ENCODE data around the gene COX14.
"Not testable (repeated sequence)": the region's sequence is repeated elsewhere in the genome, so short reads cannot be mapped to it uniquely, and the experiment has no call there.

Gene COX14

DNA sequence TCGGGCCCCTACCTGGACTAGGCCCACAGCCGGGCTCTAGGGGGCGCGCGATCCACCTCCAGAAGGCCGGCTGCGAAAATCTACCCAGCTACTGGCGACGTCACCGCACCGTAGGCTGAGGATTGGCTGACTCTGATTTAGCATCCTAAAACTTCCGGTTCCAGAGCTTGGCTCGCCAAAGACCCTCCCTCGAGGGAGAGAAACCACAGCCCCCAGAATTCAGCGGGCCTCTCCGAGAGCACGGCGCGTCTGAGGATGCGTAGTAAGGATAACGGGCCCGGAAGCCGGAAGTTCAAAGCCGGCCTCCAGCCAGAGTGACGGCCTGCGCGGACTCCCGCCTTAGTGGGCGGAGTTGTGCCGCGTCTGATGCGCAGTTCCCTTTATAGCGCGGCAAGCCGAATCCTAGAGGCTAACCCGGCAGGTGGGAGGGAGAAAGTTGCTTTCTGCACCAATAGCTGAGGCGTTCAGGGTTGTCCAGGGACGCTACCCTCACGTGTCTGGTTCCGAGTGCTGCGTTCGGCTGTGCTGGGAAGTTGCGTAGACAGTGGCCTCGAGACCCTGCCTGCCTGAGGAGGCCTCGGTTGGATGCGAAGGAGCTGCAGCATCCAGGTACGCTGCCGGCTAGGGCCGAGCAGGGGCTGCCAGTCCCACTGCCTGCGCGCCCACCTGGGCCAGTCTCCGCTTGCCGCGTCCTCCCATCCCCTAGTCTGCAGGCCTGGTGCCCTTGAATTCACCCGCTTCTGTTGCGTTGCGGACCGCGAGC is at the start of gene COX14:
COX14 (plus strand) TSS at position 544 of the 763 bp plus-strand sequence. CDS start 7,808 bp downstream, outside the sequence.
- peak; percentile 99 for DNase-seq (ENCODE audit: low read depth)

DNA sequence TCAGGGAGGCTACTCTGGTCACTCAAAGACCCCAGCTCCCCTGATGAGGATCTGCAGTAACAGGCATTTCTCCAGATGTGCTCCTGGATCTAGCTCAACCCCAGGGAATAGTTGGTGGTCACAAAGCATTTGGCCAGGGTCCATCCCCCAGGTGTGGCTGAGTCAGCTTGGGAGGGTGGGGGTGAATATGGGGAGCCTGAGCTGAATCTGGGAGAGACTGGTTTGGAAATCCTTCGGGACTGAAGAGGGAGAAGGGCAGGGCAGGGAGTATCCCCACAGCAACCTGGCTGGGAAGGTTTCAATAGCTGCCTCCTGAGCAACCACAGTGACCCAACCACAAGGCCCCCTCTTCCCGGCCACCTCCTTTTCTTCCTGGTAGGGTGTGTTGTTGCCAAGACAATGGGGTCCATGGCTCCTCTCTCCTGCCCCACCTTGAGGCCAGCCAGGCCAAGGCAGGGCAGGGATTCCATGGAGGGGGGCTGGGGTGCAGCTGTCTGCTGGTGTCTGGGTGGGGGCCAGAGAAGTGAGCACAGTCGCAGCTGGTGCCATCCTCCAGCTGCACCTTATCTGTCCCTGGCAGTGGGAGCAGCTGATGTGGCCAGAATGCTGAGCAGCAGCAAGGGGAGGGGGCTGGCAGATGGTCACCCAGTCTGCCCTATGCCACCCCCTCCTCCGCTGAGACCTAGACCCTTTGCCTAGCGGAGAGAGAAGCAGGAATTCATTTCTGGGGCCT is 49.1 kb upstream of the COX14 start:
- no peak for DNase-seq (ENCODE audit: low read depth)

DNA sequence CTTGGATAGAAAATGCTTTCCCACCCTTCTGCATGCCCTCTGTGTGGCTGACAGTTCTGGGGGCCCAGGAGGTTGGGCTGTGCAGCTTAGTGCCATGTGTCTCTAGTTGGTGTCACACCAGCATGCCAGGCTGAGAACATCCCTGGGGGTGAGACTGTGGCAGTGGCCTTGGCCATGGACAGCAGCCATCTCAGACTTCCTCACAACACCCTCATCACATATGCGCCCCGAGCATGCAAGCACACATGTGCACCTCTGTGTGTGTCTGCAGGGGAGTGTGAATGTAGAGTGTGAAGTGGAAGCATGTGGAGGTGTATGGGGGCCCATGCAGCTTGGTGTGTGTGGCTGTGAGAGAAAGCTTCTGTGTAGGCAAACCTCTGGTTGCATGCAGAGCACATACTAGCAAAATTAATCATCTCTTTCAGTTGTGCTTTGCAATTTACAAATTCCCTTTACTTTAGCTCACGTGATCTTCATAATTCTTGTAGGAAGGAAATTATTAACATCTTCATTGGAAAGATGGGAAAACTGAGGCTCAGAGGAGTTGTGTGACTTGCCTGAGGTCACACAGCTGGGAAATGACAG is 46.2 kb upstream of the COX14 start:
- DNase-seq (ENCODE audit: low read depth), result no peak

DNA sequence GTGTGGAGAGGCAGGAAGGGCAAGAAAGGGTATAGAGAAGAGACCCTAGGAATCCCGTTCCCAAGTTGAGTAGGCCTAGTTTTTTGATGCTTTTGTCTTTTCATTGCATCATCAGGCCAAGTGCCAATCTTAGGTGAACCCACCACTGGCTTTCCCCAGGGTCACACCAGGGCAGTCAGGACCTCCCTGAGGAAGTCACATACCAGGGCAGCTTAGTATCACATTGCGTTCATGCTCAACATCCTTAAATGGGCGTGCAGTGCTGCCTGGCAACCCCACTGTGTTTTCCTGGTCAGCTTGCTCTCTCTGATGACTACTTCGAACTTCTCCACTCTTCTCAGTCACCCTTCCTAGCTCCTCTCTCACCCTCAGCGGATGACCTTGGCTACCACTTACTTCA is 45.6 kb upstream of the COX14 start:
- DNase-seq (ENCODE audit: low read depth), result no peak

DNA sequence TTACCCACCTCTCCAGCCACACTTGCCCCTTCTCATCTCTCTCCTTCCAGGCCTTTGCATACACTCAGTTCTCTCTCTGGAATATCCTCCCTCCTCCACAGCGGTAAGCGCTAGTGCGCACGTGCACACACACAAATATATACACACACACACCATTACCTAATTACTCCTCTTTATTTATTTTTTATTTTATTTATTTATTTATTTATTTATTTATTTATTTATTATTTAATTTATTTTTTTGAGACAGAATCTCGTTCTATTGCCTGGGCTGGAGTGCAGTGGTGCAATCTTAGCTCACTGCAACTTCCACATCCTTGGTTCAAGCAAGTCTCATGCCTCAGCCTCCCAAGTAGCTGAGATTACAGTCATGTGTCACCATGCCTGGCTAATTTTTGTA is 43.0 kb upstream of the COX14 start:
- no peak for DNase-seq (ENCODE audit: low read depth)

DNA sequence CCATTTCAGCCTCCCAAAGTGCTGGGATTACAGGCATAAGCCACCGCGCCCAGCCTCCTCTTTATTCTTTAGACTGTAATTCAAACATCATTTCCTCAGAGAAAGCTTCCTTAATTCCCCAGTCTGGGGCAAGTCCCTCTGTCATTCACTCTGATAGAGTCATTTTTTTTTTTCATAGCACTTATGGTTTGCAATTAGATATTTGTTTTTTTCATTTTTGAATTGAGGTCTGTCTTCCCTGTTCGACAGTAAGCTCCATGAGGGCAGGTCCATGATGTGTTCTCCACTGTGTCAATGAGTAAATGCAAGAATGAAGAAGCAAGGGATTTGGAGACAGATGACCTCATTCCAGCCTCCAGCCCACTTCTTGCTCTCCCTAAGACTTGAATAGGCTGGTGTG is 42.5 kb upstream of the COX14 start:
- DNase-seq (ENCODE audit: low read depth), result no peak

DNA sequence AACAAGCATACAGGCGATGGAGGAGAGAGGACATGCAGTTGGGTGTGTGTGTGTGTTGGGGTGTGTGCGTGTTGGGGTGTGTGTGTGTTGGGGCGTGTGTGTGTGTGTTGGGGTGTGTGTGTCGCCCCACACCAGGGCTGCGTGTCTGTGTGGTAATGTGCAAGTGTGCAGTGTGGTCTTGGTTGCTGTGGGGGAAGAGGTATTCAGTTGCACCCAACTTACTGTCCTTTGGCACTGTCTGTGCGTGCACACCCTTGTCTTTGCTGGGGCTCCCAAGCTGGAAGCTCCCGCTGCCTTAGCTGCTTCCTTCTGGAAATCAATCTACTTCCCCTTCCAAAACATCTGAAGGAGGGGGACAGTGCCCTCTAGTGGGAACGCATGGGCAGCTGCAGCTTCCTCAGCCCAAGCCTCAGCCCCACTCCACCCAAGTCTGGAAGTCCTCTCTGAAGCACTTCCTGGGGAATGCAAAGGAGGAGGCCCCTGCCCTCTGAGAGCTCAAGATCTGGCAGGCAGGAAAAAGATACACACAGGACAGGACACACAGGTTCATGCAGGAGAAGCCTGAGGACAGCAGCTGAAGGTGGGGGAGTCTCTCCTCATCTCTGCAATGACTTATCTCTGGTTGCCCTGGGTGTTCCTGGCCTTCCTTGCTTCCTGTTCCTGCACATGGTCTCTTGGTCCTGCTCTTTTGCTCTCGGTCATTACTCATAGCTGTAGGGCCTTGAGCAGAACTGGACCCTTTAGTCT is 41.5 kb upstream of the COX14 start:
- peak; percentile 62 for DNase-seq (ENCODE audit: low read depth)

DNA sequence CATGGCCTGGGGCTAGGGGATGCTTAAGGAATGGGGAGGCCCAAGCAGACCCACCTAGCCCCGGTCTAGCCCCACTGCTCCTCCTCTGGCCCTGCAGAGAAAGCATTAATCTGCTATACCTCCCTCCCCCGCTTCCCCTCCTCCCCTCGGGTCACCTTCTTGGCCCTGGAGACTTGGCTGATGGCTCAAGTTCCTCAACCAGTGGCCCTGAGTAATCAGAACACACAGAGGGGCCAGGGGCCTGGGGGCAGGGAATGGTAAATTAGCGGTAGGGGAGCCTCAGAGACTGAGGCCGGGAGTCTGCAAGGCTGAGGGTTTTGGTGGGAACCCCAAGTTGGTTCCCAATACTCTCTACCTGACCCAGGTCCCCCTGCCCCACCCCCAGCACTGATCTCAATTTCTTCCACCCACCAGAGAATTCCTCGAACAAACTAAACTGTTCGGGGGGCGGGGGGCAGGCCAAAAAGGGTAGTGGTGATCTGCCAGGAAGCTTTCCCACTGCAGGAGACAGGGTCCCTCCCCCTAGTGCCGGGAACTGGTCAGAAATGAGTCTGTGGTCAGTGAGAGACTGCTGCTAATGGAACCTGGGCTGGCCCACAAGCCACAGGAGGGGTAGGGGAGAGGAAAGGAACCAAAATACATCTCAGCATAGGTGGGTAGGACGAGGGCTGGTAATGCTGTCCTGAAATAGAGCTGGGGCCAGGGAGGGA is 39.7 kb upstream of the COX14 start:
- no peak for DNase-seq (ENCODE audit: low read depth)

DNA sequence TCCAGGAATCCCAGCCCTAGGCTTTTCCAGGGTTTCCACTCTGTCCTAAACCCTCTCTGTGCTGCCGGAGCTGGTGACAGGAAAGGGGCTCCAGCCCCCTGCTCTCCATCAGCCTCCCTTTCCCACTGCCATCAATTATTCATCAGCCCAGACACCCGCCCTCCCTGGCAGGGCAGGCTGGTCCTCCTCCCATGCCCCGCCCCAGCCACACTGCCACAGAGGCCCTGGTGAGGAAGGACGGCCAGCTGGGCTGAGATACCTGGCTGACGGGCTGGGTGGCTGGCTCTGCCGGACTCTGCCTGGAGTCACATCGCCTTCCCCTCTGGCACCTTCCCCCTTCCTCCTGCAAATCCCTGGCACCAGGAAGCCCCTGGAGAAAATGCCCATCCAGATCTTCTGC is 38.8 kb upstream of the COX14 start:
- no peak for DNase-seq (ENCODE audit: low read depth)

DNA sequence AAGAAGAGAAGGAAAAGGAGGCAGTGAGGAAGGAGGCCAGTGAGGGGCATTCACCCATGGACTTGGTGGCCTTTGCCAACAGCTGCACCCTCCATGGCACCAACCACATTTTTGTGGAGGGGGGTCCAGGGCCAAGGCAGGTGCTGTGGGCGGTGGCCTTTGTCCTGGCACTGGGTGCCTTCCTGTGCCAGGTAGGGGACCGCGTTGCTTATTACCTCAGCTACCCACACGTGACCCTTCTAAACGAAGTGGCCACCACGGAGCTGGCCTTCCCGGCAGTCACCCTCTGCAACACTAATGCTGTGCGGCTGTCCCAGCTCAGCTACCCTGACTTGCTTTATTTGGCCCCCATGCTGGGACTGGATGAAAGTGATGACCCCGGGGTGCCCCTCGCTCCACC is 38.3 kb upstream of the COX14 start:
- DNase-seq (ENCODE audit: low read depth), result no peak

DNA sequence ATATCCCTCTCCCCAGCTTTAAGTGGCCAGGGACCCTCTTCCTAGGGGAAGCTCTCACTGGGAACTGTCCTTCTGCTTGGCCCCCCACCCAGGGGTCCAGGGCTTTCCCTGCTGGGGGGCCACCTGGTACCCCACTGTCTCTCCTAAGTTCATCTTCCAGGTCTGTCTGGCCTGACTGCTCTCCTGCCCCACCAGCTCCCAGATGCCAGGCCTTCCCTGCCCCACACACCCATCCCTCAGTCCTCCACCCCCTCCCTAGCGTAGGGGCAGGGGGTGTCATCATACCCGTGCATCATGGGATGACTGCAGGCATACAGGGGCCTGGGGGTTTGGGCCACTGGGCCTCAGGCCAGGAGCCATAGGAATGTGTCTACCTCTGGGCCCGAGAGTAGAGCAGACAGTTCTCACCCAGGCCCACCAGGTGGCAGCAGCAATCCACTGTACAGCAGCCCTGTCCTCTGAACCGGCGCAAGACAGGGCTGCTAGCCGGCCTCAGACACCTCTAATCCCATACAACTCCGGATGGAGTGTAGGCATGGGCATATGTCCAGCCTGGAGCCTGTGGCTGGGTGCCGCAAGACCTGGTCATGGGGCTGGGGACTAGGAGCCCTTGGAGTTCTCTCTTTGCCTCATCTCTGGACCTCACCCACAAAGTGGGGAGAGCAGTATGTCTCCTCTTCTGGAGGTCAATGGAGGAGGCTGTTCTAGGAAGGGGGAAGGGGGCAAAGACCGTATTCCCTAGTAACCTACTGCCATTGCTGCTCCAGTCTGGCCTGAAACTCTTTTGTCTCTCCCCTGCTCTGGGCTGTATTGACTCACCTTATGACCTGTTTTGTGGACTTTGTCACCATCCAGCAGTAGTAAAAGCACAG is 36.9 kb upstream of the COX14 start:
- DNase-seq (ENCODE audit: low read depth), result peak; percentile 72

DNA sequence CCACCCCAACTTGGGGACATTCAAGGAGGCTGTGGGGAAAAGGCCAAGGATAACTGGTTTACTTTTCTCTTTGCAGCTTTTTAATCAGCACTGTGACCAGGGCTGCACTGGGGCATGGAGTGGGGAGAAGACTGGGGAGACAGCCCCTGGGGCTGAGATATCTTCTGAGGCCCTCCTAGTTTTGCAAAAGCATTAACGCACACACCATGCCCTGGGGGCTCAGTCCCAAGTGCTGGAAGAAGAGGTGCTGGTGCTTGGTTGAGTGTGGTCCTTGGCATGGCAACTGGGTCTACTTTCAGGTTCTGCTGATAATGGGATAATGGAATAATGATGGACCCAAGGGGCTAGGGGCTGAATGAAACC is 36.2 kb upstream of the COX14 start:
- no peak for DNase-seq (ENCODE audit: low read depth)

DNA sequence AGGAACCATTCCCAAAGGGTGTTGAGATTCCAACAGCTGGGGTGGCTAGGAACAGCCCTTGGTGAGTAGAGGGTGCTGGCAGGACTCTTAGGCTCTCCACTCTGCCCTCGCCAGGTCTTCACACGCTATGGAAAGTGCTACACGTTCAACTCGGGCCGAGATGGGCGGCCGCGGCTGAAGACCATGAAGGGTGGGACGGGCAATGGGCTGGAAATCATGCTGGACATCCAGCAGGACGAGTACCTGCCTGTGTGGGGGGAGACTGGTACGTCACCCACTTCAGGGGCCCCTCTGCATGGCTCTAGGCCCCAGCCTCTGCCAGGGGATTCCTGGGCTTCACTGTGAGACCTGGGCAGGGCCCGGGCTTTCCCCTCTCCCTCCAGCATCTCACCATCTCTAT is 34.9 kb upstream of the COX14 start:
- no peak for DNase-seq (ENCODE audit: low read depth)

DNA sequence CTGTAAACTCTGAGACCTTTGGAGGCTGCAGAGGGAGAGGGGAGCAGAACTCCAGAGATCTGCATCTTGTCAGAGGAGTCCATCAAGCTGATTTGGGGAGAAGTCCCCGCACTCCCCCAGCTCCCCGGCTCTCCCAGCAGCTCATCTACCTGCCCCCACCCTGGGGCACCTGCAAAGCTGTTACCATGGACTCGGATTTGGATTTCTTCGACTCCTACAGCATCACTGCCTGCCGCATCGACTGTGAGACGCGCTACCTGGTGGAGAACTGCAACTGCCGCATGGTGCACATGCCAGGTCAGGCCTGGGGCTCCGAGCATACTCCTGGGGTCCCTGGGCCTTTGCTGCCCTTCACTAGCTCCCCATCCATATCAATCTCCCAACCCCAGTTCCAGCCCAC is 33.8 kb upstream of the COX14 start:
- DNase-seq (ENCODE audit: low read depth), result no peak

DNA sequence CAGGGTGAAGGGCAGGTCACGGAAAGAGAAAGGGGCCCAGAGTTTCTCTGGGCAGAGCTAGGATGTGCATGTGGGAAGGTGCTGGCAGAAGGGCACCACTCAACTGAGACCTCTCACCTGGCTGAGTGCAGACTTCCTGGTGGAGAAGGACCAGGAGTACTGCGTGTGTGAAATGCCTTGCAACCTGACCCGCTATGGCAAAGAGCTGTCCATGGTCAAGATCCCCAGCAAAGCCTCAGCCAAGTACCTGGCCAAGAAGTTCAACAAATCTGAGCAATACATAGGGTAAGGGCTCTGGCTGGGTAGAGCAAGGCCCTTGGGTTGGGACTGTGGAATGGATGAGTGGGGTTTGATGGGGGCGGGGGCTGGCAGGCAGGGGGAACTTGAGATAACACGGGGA is 32.3 kb upstream of the COX14 start:
- no peak for DNase-seq (ENCODE audit: low read depth)

DNA sequence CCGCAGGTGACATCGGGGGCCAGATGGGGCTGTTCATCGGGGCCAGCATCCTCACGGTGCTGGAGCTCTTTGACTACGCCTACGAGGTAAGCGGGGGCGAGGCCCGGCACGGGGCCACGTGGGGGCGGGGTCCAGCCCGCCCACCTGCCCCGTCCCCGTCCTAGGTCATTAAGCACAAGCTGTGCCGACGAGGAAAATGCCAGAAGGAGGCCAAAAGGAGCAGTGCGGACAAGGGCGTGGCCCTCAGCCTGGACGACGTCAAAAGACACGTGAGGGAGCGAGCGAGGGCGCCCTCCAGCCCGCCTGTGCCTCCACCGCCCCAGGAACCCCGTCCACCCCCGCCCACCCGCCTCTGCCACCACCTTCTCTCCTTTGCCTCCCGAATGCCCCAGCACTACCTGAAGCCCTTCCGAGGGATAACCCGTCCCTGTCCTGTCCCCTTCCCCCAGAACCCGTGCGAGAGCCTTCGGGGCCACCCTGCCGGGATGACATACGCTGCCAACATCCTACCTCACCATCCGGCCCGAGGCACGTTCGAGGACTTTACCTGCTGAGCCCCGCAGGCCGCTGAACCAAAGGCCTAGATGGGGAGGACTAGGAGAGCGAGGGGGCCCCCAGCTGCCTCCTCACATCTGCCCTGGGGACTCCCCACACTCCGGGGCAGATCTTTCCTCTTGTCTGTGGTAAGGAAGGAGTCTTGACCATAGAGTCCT is 30.8 kb upstream of the COX14 start:
- DNase-seq (ENCODE audit: low read depth), result no peak

DNA sequence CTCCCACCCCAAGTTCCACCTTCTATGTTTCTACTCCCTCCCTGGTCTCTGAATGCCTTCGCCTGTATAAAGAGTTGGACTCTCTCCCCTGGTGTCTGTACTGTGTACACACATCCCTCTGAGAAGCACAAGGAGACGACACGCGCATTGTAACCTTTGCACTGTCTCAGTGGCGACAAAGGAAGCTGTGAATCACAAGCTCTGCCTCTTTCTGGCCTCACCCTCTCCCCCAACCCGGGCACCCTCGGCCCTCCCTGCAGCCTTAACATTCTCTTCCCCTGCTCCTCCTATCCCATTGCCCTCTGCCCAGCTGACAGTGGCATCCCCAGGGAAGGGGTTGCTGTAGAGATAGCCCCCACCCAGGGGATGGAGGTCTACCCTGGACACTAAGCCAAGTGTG is 29.4 kb upstream of the COX14 start:
- DNase-seq (ENCODE audit: low read depth), result no peak

DNA sequence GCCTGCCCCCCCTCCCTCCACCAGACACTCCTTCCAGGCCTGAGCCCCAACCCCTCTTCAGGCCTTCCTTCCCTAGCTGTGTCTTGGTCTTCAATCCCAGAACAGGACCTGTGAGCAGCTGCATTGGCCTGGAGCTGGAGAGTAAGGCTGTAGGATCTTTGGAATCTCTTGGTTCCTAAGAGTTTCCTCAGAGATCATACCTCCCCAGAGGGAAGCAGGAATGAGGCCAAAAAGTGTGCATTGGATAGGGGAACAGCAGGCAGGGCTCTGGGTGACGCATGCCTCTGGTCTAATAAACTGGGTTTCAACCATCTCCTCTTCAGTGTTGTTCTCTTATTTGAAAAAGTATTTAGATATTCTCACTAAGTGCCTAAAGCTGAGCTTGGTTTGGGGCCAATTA is 28.7 kb upstream of the COX14 start:
- no peak for DNase-seq (ENCODE audit: low read depth)

DNA sequence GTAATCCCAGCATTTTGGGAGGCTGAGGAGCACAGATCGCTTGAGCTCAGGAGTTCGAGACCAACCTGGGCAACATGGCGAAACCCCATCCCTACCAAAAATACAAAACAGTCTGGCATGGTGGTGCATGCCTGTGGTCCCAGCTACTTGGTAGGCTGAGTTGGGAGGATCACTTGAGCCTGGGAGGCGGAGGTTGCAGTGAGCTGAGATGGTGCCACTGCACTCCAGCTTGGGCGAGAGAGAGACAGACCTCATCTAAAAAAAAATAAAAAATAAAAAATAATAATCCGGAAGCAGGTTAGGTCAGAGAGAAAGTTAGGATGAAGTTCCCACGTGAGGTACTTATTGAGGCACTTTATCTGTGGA is 27.6 kb upstream of the COX14 start:
- DNase-seq (ENCODE audit: low read depth), result not testable (repeated sequence)

All from stimulated activated CD8-positive, alpha-beta memory T cell treated with anti-CD3 and anti-CD28 coated beads, Interleukin-15, amount 100 ng/mL, for 1 hour (primary cell).